Mucosa of descending colon (tissue), 3 donors: ENCODE data around the gene ELP4. TPM values are rescaled to one million over a fixed set of nuclear protein-coding genes. Genes with fewer than 3 reads are reported as not detected.
"Not testable (repeated sequence)": the region's sequence is repeated elsewhere in the genome, so short reads cannot be mapped to it uniquely, and the experiment has no call there.

Source experiments
- ATAC-seq: fragments of 200-7000 bp; cut with Tn5 transposase; one replicate; pipeline ENCODE4 v1.9.1; 2020; ENCODE audit warnings: mild to moderate bottlenecking, moderate library complexity
- DNase-seq, 3 donors: peaks; one replicate each; pipeline ENCODE4 v3.0.0-alpha.2; 2020
- H3K36me3 ChIP-seq: fragments of 200-600 bp; one replicate; pipeline ENCODE4 v1.8.0; 2021; ENCODE audit warnings: low read depth, mild to moderate bottlenecking
- H3K4me1 ChIP-seq: fragments of 200-600 bp; one replicate; pipeline ENCODE4 v1.8.0; 2021; ENCODE audit warnings: low read depth, mild to moderate bottlenecking
- H3K4me3 ChIP-seq: fragments of 200-600 bp; one replicate; pipeline ENCODE4 v1.8.0; 2021; ENCODE audit warnings: mild to moderate bottlenecking
- H3K9me3 ChIP-seq: fragments of 200-600 bp; one replicate; pipeline ENCODE4 v1.8.0; 2021; ENCODE audit warnings: mild to moderate bottlenecking
- CTCF ChIP-seq: fragments of 200-600 bp; IDR thresholded peaks from one replicate; pipeline ENCODE4 v1.8.0; 2022; ENCODE audit warnings: antibody characterized with exemption, mild to moderate bottlenecking
- intact Hi-C, 2 donors: fragments of 100-400 bp; cut with DNase I in 1 of 2; cut with micrococcal nuclease in 1 of 2; formaldehyde crosslinking; loops; one replicate each; pipeline versions ENCODE4 v1.11.0 to v1.11.1; 2022; cut with DNase I, micrococcal nuclease
- total RNA-seq, 3 donors: library from RNA; stranded (reverse); fragmentation: NEBNext Ultra II Directional in 2 of 3; extraction: Animal tissue kit (Norgen Biotek cat#: 25700) in 2 of 3; gene quantifications; one replicate each; pipeline versions ENCODE4 v1.2.1 to v1.2.4, GENCODE V29; 2021 to 2023
- donor health status: DM: no; HTN: no; CAD: no; lungs with moderate emphysema.
- donor health status: DM: no; HTN: no; CAD: no.
- donor health status: DM: no; HTN: yes; CAD: no.

The ELP4 gene
- total RNA-seq, 3 donors from 2014 or later, result 13.2 to 21.4 (median 18.7) TPM

- H3K4me1 ChIP-seq, result no peaks in the 10 kb centered on the region
Measured at GRCh38 chr11:31664129-31664528, 154.6 kb downstream of the ELP4 start.

GRCh38 chr11:31664954-31665353 is 155.4 kb downstream of the ELP4 start:
- ATAC-seq (no peak), DNase-seq (no peak)
- intact Hi-C loops, result no loop called here
- no peaks in the 10 kb centered on the region for H3K36me3 ChIP-seq
- H3K4me1 ChIP-seq, result no peaks in the 10 kb centered on the region
- H3K9me3 ChIP-seq, result no peaks in the 10 kb centered on the region
- no peak overlapping the region for H3K4me3 ChIP-seq
- TF ChIP-seq CTCF, result no peak

More at GRCh38 chr11:31664129-31664528, 154.6 kb downstream of the ELP4 start:
- no peak overlapping the region for H3K4me3 ChIP-seq
- no peak for DNase-seq
- H3K36me3 ChIP-seq, result no peaks in the 10 kb centered on the region
- intact Hi-C loops, result no loop called here
- no peak for TF ChIP-seq CTCF
- no peak for ATAC-seq
- no peaks in the 10 kb centered on the region for H3K9me3 ChIP-seq

- no peak overlapping the region for H3K4me3 ChIP-seq
- ATAC-seq, result no peak
- no peak for DNase-seq
- no peaks in the 10 kb centered on the region for H3K9me3 ChIP-seq
- no peak for TF ChIP-seq CTCF
- no peaks in the 10 kb centered on the region for H3K36me3 ChIP-seq
- no peaks in the 10 kb centered on the region for H3K4me1 ChIP-seq
- intact Hi-C loops, result no loop called here
Measured at GRCh38 chr11:31671681-31672080, 162.1 kb downstream of the ELP4 start.

- H3K36me3 ChIP-seq, intact Hi-C loops, H3K4me1 ChIP-seq, ATAC-seq, H3K4me3 ChIP-seq, H3K9me3 ChIP-seq, DNase-seq: not testable (repeated sequence)
Measured at GRCh38 chr11:31673108-31673507, 163.5 kb downstream of the ELP4 start.

GRCh38 chr11:31676280-31676982 is 166.9 kb downstream of the ELP4 start:
- ATAC-seq, result no peak
- H3K4me3 ChIP-seq, result no peak overlapping the region
- H3K9me3 ChIP-seq, result no peaks in the 10 kb centered on the region
- H3K36me3 ChIP-seq, result no peaks in the 10 kb centered on the region
- no peak for TF ChIP-seq CTCF
- no peak for DNase-seq
- intact Hi-C loops, result no loop called here
- H3K4me1 ChIP-seq, result no peaks in the 10 kb centered on the region

GRCh38 chr11:31680770-31681169 is 171.2 kb downstream of the ELP4 start:
- Histone ChIP-seq H3K9me3 (no peaks in the 10 kb centered on the region), H3K4me1 (no peaks in the 10 kb centered on the region), H3K4me3 (no peak overlapping the region), H3K36me3 (no peaks in the 10 kb centered on the region)
- ATAC-seq (no peak), DNase-seq (no peak)
- no peak for TF ChIP-seq CTCF
- intact Hi-C loops, result no loop called here
